Upper lobe of left lung (tissue), 6 donors: ENCODE results near the gene RNF44. TPM values are rescaled to one million over a fixed set of nuclear protein-coding genes. Genes with fewer than 3 reads are reported as not detected.

Source experiments
- ATAC-seq, 2 donors: fragments of 200-7000 bp; cut with Tn5 transposase; one replicate each; pipeline ENCODE4 v1.9.1; 2022; ENCODE audit warnings: mild to moderate bottlenecking in 2 of 2, moderate library complexity in 2 of 2; ENCODE audit not compliant: low FRiP score in 2 of 2
- DNase-seq, 2 donors: peaks; one replicate each; pipeline ENCODE4 v3.0.0-alpha.2; 2019 to 2020
- H3K27ac ChIP-seq, 4 donors: fragments of 200-600 bp; sonication (generic); one replicate each; pipeline ENCODE4 v1.5.1; 2016 to 2019
- H3K27me3 ChIP-seq, 4 donors: fragments of 200-600 bp; sonication (generic); one replicate each; pipeline ENCODE4 v1.5.1; 2017 to 2019
- H3K36me3 ChIP-seq, 4 donors: fragments of 200-600 bp; sonication (generic); one replicate each; pipeline ENCODE4 v1.5.1; 2016 to 2019
- H3K4me1 ChIP-seq, 4 donors: fragments of 200-600 bp; sonication (generic); one replicate each; pipeline ENCODE4 v1.5.1; 2018 to 2019
- H3K4me3 ChIP-seq, 4 donors: fragments of 200-600 bp; sonication (generic); one replicate each; pipeline ENCODE4 v1.5.1; 2017 to 2019; ENCODE audit warnings: mild to moderate bottlenecking in 2 of 4, moderate library complexity in 1 of 4
- H3K9me3 ChIP-seq, 4 donors: fragments of 200-600 bp; sonication (generic); one replicate each; pipeline ENCODE4 v1.5.1; 2018 to 2019
- CTCF ChIP-seq, 6 experiments: fragments of 450-650 bp in 4 of 6; fragments of 200-600 bp in 2 of 6; sonication (generic) in 2 of 6; IDR thresholded peaks; one replicate each; pipeline ENCODE4 v1.5.1; 2016 to 2019; ENCODE audit warnings: antibody characterized with exemption in 6 of 6
- EP300 ChIP-seq, 4 donors: sonication (generic); formaldehyde crosslinking; IDR thresholded peaks; one replicate each; pipeline ENCODE4 v1.5.1; 2017; ENCODE audit warnings: antibody characterized with exemption in 4 of 4, control low read depth in 2 of 4
- POLR2A ChIP-seq, 4 donors: fragments of 450-650 bp; IDR thresholded peaks; one replicate each; pipeline ENCODE4 v1.5.1; 2016 to 2017; ENCODE audit warnings: antibody characterized with exemption in 4 of 4, mild to moderate bottlenecking in 2 of 4
- POLR2AphosphoS5 ChIP-seq, 2 donors: sonication (generic); formaldehyde crosslinking; IDR thresholded peaks; one replicate each; pipeline ENCODE4 v1.5.1; 2017; ENCODE audit warnings: antibody characterized with exemption in 2 of 2
- WGBS, 2 donors: methylation state at CpG; one replicate each; pipeline ENCODE4 v1.1.5; 2017 to 2018; 5-methylcytosine and 5-hydroxymethylcytosine counted together
- total RNA-seq, 6 donors: library from RNA; depleted of rRNA in 4 of 6; stranded (reverse); fragments of >200 nt in 4 of 6; gene quantifications; one replicate each; pipeline versions ENCODE4 v1.1.0 to v1.2.1, GENCODE V29; 2016 to 2021
- donor health status: DM: no; HTN: no; CAD: no; lungs with moderate emphysema.
- donor health status: DM: no; HTN: yes; CAD: no; lungs with severe emphysema.

Gene RNF44
- total RNA-seq, 6 donors from 2014 or later: 13.4 to 76.5 (median 51.7) TPM

- TF ChIP-seq CTCF (IDR thresholded peaks at IDR 0.05) (peak in 5 of 6 experiments; percentile 34 to 59 (median 49)), POLR2A (IDR thresholded peaks at IDR 0.05) (no peak)
- ATAC-seq (peak in 1 of 2 donors; percentile 47), DNase-seq (peak in 1 of 2 donors; percentile 90)
- Histone ChIP-seq H3K4me3 (peak overlapping the region; percentile 65 to 73 (median 72)), H3K27ac (peak overlapping the region; percentile 77 to 92 (median 86)), H3K4me1 (peaks cover 23 to 62% (median 44%) of the 10 kb centered on the region in 4 donors), H3K27me3 (no peaks in the 10 kb centered on the region), H3K9me3 (no peaks in the 10 kb centered on the region), H3K36me3 (no peaks in the 10 kb centered on the region)
- 9% methylated on average over 14 to 28 of the region's 110 CpGs for WGBS, 2 donors
Observed at GRCh38 chr5:176542596-176543427, 5.6 kb upstream of the RNF44 start.

GRCh38 chr5:176542135-176542595 lies 5.0 kb upstream of the RNF44 start:
- DNase-seq: peak in 1 of 2 donors; percentile 59
- TF ChIP-seq POLR2AphosphoS5 (IDR thresholded peaks at IDR 0.05) (no peak), EP300 (IDR thresholded peaks at IDR 0.05) (no peak), CTCF (IDR thresholded peaks at IDR 0.05) (no peak), POLR2A (IDR thresholded peaks at IDR 0.05) (no peak)
- WGBS, 2 donors: 65 to 68% methylated on average over 4 to 16 of the region's 16 CpGs
- peak overlapping the region in 3 of 4 donors; percentile 65 to 73 (median 73) for H3K4me3 ChIP-seq
- H3K4me1 ChIP-seq: peaks cover 23 to 62% (median 44%) of the 10 kb centered on the region in 4 donors
- H3K27ac ChIP-seq: peak overlapping the region; percentile 77 to 92 (median 86)
- ATAC-seq: no peak
- H3K9me3 ChIP-seq: no peaks in the 10 kb centered on the region
- H3K27me3 ChIP-seq: no peaks in the 10 kb centered on the region
- no peaks in the 10 kb centered on the region for H3K36me3 ChIP-seq

- 22 to 29% methylated on average over 6 to 10 of the region's 12 CpGs for WGBS, 2 donors
- ATAC-seq: no peak
Observed at GRCh38 chr5:176541338-176542134, 4.3 kb upstream of the RNF44 start.

GRCh38 chr5:176540956-176541337 lies 3.7 kb upstream of the RNF44 start:
- WGBS, 2 donors: 80 to 84% methylated on average over 7 to 8 of the region's 8 CpGs
- H3K9me3 ChIP-seq: no peaks in the 10 kb centered on the region
- H3K36me3 ChIP-seq: no peaks in the 10 kb centered on the region
- TF ChIP-seq POLR2AphosphoS5 (IDR thresholded peaks at IDR 0.05) (no peak), POLR2A (IDR thresholded peaks at IDR 0.05) (no peak)
- DNase-seq: no peak
- H3K27me3 ChIP-seq: no peaks in the 10 kb centered on the region
- no peak overlapping the region for H3K4me3 ChIP-seq
- ATAC-seq: no peak
- peaks cover 25 to 66% (median 48%) of the 10 kb centered on the region in 4 donors for H3K4me1 ChIP-seq
- H3K27ac ChIP-seq: peak overlapping the region in 3 of 4 donors; percentile 84 to 92 (median 89)

More at GRCh38 chr5:176541338-176542134, 4.3 kb upstream of the RNF44 start:
- Histone ChIP-seq H3K4me3 (peak overlapping the region in 2 of 4 donors; percentile 73), H3K27ac (peak overlapping the region; percentile 77 to 92 (median 86)), H3K4me1 (peaks cover 23 to 62% (median 44%) of the 10 kb centered on the region in 4 donors), H3K27me3 (no peaks in the 10 kb centered on the region), H3K9me3 (no peaks in the 10 kb centered on the region), H3K36me3 (no peaks in the 10 kb centered on the region)
- DNase-seq: peak in 1 of 2 donors; percentile 91
- TF ChIP-seq EP300 (IDR thresholded peaks at IDR 0.05): no peak
- TF ChIP-seq POLR2AphosphoS5 (IDR thresholded peaks at IDR 0.05): peak in 1 of 2 donors; percentile 67
- TF ChIP-seq CTCF (IDR thresholded peaks at IDR 0.05): no peak

GRCh38 chr5:176540476-176540899 lies 3.3 kb upstream of the RNF44 start:
- 79 to 82% methylated on average over 8 of the region's 8 CpGs for WGBS, 2 donors

More at GRCh38 chr5:176540476-176540899, 3.3 kb upstream of the RNF44 start:
- no peak overlapping the region for H3K4me3 ChIP-seq
- H3K9me3 ChIP-seq: no peaks in the 10 kb centered on the region
- no peak for TF ChIP-seq CTCF (IDR thresholded peaks at IDR 0.05)
- no peak for TF ChIP-seq POLR2A (IDR thresholded peaks at IDR 0.05)
- TF ChIP-seq EP300 (IDR thresholded peaks at IDR 0.05): no peak
- no peak for TF ChIP-seq POLR2AphosphoS5 (IDR thresholded peaks at IDR 0.05)
- peaks cover 29 to 70% (median 53%) of the 10 kb centered on the region in 4 donors for H3K4me1 ChIP-seq
- H3K27me3 ChIP-seq: no peaks in the 10 kb centered on the region
- no peak for ATAC-seq
- DNase-seq: no peak
- H3K27ac ChIP-seq: peak overlapping the region in 2 of 4 donors; percentile 89 to 92
- H3K36me3 ChIP-seq: no peaks in the 10 kb centered on the region
